Nephron (organoid): Measurements from ENCODE around the gene DNM2.

ENCODE experiments used
- H3K27ac Mint-ChIP-seq, 3 experiments: 2 replicates each; pipeline ENCODE4 v1.8.0; 2020; ENCODE audit warnings: mixed read lengths in 3 of 3, mild to moderate bottlenecking in 2 of 3, moderate library complexity in 1 of 3
- H3K27me3 Mint-ChIP-seq: 2 replicates; pipeline ENCODE4 v1.8.0; 2021; ENCODE audit warnings: low read depth, mild to moderate bottlenecking, moderate library complexity, mixed read lengths
- H3K36me3 Mint-ChIP-seq: 2 replicates; pipeline ENCODE4 v1.8.0; 2020; ENCODE audit warnings: low read depth, mixed read lengths
- H3K4me1 Mint-ChIP-seq: 2 replicates; pipeline ENCODE4 v1.8.0; 2020; ENCODE audit warnings: mixed read lengths
- H3K4me3 Mint-ChIP-seq, 3 experiments: 2 replicates each; pipeline ENCODE4 v1.8.0; 2020; ENCODE audit warnings: mild to moderate bottlenecking in 3 of 3, mixed read lengths in 3 of 3, moderate library complexity in 2 of 3
- H3K9me3 Mint-ChIP-seq: 2 replicates; pipeline ENCODE4 v1.8.0; 2020; ENCODE audit warnings: mixed read lengths
- CTCF ChIP-seq, 3 experiments: fragments of 200-600 bp; sonication (generic); IDR thresholded peaks; one replicate each; pipeline ENCODE4 v1.5.0; 2021; ENCODE audit warnings: antibody characterized with exemption in 3 of 3; ENCODE audit not compliant: unreplicated experiment in 3 of 3

DNM2 gene

GRCh38 chr19:10683064-10683426, 34.8 kb upstream of the DNM2 start:
- Mint-ChIP-seq H3K36me3 (peaks cover 71% of the 10 kb centered on the region), H3K9me3 (no peaks in the 10 kb centered on the region), H3K4me1 (no peaks in the 10 kb centered on the region), H3K4me3 (no peak overlapping the region), H3K27ac (no peak overlapping the region), H3K27me3 (no peaks in the 10 kb centered on the region)
- TF ChIP-seq CTCF (IDR thresholded peaks at IDR 0.05; ENCODE audit: unreplicated experiment in 3 of 3): no peak

GRCh38 chr19:10683582-10683981, 34.3 kb upstream of the DNM2 start:
- H3K27me3 Mint-ChIP-seq: no peaks in the 10 kb centered on the region
- no peak overlapping the region for H3K27ac Mint-ChIP-seq
- peaks cover 67% of the 10 kb centered on the region for H3K36me3 Mint-ChIP-seq

GRCh38 chr19:10685210-10685609, 32.7 kb upstream of the DNM2 start:
- H3K27me3 Mint-ChIP-seq: no peaks in the 10 kb centered on the region
- H3K4me3 Mint-ChIP-seq: no peak overlapping the region
- H3K27ac Mint-ChIP-seq: no peak overlapping the region
- H3K4me1 Mint-ChIP-seq: no peaks in the 10 kb centered on the region
- peaks cover 70% of the 10 kb centered on the region for H3K36me3 Mint-ChIP-seq
- no peak for TF ChIP-seq CTCF (IDR thresholded peaks at IDR 0.05; ENCODE audit: unreplicated experiment in 3 of 3)
- H3K9me3 Mint-ChIP-seq: no peaks in the 10 kb centered on the region

More at GRCh38 chr19:10683582-10683981, 34.3 kb upstream of the DNM2 start:
- no peaks in the 10 kb centered on the region for H3K9me3 Mint-ChIP-seq
- H3K4me1 Mint-ChIP-seq: no peaks in the 10 kb centered on the region
- H3K4me3 Mint-ChIP-seq: no peak overlapping the region
- TF ChIP-seq CTCF (IDR thresholded peaks at IDR 0.05; ENCODE audit: unreplicated experiment in 3 of 3): no peak

- Mint-ChIP-seq H3K9me3 (no peaks in the 10 kb centered on the region), H3K27ac (no peak overlapping the region), H3K27me3 (no peaks in the 10 kb centered on the region), H3K4me1 (no peaks in the 10 kb centered on the region), H3K36me3 (peaks cover 72% of the 10 kb centered on the region), H3K4me3 (no peak overlapping the region)
- TF ChIP-seq CTCF (IDR thresholded peaks at IDR 0.05; ENCODE audit: unreplicated experiment in 3 of 3): no peak
Measured at GRCh38 chr19:10686193-10686592, 31.7 kb upstream of the DNM2 start.

GRCh38 chr19:10686661-10687517, 31.0 kb upstream of the DNM2 start:
- Mint-ChIP-seq H3K9me3 (no peaks in the 10 kb centered on the region), H3K36me3 (peaks cover 71% of the 10 kb centered on the region), H3K27me3 (no peaks in the 10 kb centered on the region), H3K4me1 (no peaks in the 10 kb centered on the region), H3K27ac (no peak overlapping the region), H3K4me3 (no peak overlapping the region)
- no peak for TF ChIP-seq CTCF (IDR thresholded peaks at IDR 0.05; ENCODE audit: unreplicated experiment in 3 of 3)
